HG03060 (cell line): ENCODE measurements around the gene VWA1.
"Not testable (repeated sequence)": the region's sequence is repeated elsewhere in the genome, so short reads cannot be mapped to it uniquely, and the experiment has no call there.

Source experiments
- ATAC-seq: cut with Tn5 transposase; IDR thresholded peaks from one replicate; pipeline ENCODE4 v1.9.1; 2021; ENCODE audit warnings: low read depth, moderate number of reproducible peaks; ENCODE audit not compliant: unreplicated experiment

Gene VWA1

GRCh38 chr1:1434824-1435105 is 725 bp upstream of the VWA1 start:
- ATAC-seq, result no peak

- ATAC-seq, result no peak
These were observed 580 bp downstream of the VWA1 start for GRCh38 chr1:1435911-1436629.

- ATAC-seq, result no peak
These were observed 1.1 kb downstream of the VWA1 start for GRCh38 chr1:1436630-1437032.

GRCh38 chr1:1437033-1437903 is 1.8 kb downstream of the VWA1 start:
- ATAC-seq, result no peak

DNA sequence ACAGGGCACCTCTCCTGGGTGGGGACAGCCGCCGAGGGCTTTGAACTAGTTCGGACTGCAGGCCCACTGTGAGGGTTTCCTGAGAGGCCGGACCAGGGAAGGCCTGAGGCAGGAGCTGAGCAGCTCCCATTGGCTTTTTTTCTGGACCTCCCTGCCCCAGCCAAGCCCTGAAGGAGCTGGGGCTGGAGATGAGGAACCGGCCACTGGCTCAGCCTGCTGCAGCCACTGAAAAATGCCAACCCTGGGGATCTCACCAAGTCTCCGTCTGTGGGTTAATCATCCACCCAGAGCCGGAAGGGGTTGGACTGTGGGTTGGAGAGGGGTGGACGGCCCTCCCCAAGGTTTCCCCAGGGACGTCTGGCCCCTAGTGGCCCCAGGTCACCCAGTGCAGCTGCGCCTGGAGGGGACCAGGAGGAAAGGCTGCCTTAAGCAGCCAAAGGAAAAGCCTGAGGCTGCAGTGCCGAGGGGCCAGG is 2.5 kb downstream of the VWA1 start:
- no peak for ATAC-seq

DNA sequence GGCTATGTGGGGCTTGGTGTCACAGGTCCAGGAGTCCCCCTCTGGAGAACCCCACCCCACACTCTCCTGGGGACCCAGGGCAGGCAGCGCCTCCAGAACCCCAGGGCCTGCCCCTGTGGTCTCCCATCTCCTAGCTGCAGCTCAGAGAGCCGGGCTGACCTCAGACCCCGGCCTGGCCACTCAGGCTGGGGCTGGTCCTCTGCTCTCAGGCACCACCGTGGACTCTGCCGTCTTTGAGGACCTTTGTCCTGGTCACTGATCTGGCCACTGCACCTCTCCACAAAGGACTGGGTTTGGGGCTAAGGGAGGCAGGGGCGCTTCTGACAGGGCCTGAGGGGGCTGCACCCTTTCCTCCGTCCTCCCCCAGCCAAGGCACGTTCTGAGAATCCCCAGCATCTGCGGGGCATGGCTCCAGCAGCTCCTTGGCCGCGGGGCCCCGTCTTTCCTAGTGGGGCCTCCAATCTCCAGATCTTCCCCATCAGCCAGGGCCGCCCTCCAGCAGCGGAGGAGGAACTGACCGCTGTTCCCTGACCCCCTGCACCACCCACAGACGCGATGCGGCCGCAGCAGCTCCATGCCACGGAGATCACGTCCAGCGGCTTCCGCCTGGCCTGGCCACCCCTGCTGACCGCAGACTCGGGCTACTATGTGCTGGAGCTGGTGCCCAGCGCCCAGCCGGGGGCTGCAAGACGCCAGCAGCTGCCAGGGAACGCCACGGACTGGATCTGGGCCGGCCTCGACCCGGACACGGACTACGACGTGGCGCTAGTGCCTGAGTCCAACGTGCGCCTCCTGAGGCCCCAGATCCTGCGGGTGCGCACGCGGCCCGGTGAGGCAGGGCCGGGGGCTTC is 3.3 kb downstream of the VWA1 start:
- ATAC-seq, result no peak

DNA sequence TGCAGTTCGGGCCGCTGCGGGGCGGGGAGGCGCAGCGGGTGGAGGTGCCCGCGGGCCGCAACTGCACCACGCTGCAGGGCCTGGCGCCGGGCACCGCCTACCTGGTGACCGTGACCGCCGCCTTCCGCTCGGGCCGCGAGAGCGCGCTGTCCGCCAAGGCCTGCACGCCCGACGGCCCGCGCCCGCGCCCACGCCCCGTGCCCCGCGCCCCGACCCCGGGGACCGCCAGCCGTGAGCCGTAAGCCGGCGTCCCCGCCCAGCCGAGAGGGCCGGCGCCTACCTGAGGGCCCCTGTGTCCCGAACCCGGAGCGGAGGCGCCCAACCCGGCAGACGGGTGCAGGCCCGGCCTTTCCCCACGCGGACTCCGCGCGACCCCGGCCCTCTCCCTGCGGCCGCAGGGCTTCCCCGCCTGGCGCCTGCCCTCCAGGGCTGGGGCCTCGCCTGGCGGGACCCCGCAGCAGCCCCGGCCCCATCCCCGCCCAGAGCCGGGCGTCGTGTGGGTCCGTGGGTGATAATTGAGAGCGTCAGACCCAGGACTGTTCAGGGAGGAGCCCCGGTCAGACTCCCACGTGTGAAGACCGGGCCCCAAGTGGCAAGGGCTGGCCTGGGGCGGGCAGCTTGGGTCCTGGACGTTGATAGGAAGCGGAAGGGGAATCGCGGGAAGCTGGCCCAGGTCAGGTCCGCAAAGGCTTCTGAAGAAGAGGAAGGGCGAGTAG is 4.2 kb downstream of the VWA1 start:
- no peak for ATAC-seq

DNA sequence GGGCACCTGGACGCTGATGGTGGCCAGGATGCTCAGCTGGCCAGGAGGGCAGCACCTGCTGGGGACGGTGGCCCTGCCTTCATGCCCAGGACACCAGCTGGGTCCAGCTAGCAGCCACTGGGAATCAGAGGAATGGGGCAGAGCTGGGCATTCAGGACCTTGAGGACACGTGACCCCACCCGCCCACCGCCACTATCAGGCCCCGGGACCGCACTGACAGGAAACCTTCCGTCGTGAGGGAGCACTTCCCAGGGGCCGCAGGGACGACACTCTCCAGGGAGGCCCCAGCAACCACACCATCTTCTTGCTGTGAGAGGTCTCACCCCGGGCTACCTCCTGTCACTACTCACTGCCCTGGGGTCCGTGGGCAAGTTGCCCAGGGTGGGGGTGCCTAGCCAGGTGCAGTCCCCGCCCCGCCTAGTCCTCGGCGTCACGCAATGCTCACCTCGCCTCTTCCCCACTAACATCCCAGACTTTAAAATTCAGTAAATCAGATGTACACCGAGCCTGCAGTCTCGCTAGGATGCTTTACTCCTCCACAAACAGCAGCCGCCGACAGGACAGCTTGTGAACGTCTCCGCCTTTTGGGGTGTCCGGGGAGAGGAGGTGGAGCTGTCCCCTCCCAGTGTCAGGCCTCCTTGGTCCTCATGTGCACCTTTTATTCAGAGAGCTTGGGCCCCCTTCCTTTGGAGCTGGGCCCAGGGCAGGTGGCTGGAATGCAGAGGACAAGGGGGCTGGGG is 4.9 kb downstream of the VWA1 start:
- ATAC-seq, result no peak

DNA sequence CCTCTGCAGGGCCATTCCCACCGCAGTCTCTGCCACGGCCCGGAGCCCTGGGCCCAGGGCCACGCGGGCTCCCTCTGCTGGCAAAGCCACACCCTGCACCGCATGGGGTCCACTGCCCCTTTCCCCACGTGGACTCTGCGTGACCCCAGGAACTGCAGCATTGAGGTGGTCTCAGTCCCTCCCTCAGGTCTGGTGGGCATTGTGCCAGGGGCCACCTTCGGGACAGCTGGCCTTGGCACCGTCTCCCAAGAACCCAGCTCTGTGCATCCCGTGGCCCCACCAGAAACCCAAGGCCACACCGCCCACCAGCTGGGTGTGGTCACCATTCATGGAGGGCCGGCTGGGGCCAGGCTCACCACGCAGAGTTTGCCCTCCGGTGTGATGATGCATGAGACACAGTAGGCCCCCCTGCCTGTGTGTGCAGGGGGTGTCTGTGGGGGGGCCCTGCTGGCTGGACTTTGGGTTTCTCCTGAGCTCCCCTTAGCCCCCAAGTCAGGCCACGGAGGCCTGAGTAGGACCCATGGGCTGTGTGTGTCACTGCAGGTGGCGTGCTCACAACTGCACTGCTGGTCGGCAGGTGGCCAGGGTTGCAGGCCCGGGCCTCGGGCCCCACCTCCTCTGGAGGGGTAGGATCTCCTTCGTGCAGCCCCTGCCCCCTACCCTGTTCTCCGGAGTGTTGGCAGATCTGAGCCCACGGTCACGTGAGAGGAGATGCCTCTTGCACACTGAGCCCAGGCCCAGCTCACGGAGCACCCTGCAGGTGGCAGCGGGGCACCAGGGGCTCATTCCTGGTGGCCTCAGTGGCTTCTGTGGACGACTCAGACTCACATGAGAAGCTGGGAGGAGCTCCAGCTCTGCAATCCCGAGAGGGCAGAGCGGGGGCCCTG is 5.8 kb downstream of the VWA1 start:
- no peak for ATAC-seq

GRCh38 chr1:1442069-1442770 is 6.7 kb downstream of the VWA1 start:
- no peak for ATAC-seq

- not testable (repeated sequence) for ATAC-seq
These were observed 11.1 kb downstream of the VWA1 start for GRCh38 chr1:1446631-1447030.

DNA sequence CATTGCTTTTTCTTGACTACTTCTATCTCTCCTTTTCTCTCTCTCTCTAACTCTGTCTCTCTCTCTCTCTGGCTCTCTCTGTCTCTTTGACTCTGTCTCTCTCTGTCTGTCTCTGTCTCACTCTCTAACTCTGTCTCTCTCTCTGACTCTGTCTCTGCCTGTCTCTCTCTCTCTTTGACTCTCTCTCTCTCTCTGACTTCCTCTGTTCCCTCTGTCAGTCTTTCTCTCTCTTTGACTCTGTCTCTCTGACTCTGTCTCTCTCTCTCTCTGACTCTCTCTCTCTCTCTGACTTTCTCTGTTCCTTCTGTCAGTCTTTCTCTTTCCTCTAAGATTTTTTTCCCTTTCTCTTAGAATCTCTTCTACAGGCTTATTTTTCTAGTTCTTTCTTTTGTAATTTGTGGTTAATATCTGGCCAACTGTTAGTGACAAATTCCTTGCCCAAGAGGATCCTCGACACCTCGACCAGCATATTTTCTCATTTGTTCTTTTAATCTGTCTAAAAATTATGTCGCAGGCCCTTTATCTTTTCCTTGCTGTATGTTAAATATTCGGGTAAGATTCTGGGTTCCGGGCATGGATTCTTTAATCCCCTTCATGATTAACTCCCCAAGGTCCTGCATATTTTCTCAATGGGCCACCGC is 13.7 kb downstream of the VWA1 start, which contains the start of gene ATAD3C:
ATAD3C (plus strand) TSS at position 591 of the 641 bp plus-strand sequence. CDS start 995 bp downstream, outside the sequence.
- no peak for ATAC-seq

DNA sequence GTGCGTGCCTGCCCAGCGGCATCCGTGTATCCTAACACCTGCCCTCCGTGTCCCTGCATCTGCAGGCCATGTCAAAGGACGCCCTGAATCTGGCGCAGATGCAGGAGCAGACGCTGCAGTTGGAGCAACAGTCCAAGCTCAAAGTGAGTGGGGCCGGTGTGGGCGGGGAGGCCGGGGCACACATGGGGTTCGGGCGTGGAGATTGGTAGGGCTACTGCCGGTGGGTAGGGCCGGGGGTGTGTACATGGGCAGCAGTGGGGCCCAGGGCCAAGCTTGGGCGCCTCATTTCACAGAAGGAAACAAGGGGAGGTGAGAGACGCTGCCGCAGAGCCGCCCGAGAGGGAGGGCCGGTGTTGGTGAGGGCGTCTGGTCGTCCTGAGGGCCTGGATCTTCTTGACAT is 15.1 kb downstream of the VWA1 start:
- ATAC-seq, result not testable (repeated sequence)

- no peak for ATAC-seq
These were observed 16.3 kb downstream of the VWA1 start for GRCh38 chr1:1451696-1452364.

- not testable (repeated sequence) for ATAC-seq
These were observed 16.9 kb downstream of the VWA1 start for GRCh38 chr1:1452365-1452739.

DNA sequence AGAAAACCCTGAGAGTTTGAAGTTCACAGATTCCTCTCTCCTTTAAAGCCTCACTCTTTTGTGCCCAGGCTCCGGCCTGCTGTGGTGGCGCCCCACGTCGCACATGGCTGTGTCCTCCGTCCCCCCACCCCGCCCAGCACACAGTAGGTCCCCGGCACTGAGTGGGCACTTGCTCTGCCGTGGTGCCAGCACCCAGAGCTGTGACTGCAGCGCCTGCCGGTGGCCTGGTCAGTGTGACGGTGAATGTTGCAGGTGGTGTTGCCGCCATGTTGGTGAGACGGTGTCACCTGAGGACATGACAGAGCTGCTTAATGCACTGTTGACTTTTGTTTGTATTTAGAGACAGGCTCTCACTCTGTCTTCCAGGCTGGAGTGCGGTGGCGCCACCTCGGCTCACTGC is 17.4 kb downstream of the VWA1 start:
- ATAC-seq, result no peak
